Measurements from ENCODE around the gene COLGALT1.

- TF ChIP-seq YY1 (IDR thresholded peaks at IDR 0.05; ENCODE audit: low read depth) = no peak
- TF ChIP-seq TCF12 (IDR thresholded peaks at IDR 0.05) = no peak
- no peak for TF ChIP-seq CTCF (IDR thresholded peaks at IDR 0.05)
- no peak for TF ChIP-seq ZBTB33 (IDR thresholded peaks at IDR 0.05; ENCODE audit: borderline replicate concordance, low read depth)
- TF ChIP-seq EP300 (IDR thresholded peaks at IDR 0.05; ENCODE audit: borderline replicate concordance in 1 of 2, low read depth in 1 of 2, low read length in 1 of 2) = no peak
- no peak for TF ChIP-seq SIN3A (IDR thresholded peaks at IDR 0.05; ENCODE audit: borderline replicate concordance, low read depth, low read length)
These were observed 35.4 kb downstream of the COLGALT1 start for GRCh38 chr19:17590866-17591265.

Data from SK-N-SH (cell line).